ENCODE results near the gene PHF20.
A peak's percentile ranks its signal among the peaks of the same experiment; 100 is the strongest.

PHF20 gene

DNA sequence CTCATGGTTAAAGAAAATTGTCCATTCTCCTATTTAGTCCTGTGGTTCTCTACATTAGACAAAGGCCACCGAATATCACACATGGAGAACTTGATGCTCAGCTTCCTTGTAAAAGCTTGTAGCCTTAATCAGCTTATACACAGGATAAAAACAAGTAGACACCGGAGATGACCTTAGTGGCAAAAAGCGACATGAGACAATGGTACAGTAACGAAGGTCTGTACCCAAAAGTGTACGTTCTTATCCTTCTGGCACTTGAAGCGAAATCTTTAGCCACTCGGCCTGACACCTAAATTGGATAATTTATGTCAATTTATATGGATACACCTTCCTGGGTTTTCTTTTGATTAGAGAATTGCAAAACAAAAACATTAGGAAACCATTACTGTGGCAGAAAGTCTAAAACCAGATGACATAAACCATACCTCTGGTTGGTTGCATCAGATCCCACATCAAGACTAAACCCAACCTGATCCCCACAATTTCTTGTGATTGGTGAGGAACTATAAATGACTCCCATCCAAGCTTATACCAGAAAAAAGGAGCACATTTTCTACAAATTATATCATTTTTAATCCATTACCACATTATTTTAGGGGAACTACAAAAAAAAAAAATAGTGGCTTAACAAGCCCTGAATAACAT lies 35.9 kb upstream of the PHF20 start:
- H3K4me3 ChIP-seq (ENCODE audit: low read depth, low read length) = no peak overlapping the region
- TF ChIP-seq, protein P1, sequence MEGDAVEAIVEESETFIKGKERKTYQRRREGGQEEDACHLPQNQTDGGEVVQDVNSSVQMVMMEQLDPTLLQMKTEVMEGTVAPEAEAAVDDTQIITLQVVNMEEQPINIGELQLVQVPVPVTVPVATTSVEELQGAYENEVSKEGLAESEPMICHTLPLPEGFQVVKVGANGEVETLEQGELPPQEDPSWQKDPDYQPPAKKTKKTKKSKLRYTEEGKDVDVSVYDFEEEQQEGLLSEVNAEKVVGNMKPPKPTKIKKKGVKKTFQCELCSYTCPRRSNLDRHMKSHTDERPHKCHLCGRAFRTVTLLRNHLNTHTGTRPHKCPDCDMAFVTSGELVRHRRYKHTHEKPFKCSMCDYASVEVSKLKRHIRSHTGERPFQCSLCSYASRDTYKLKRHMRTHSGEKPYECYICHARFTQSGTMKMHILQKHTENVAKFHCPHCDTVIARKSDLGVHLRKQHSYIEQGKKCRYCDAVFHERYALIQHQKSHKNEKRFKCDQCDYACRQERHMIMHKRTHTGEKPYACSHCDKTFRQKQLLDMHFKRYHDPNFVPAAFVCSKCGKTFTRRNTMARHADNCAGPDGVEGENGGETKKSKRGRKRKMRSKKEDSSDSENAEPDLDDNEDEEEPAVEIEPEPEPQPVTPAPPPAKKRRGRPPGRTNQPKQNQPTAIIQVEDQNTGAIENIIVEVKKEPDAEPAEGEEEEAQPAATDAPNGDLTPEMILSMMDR (IDR thresholded peaks at IDR 0.05; ENCODE audit: borderline replicate concordance, insufficient read depth, low read depth, low read length) = no peak

DNA sequence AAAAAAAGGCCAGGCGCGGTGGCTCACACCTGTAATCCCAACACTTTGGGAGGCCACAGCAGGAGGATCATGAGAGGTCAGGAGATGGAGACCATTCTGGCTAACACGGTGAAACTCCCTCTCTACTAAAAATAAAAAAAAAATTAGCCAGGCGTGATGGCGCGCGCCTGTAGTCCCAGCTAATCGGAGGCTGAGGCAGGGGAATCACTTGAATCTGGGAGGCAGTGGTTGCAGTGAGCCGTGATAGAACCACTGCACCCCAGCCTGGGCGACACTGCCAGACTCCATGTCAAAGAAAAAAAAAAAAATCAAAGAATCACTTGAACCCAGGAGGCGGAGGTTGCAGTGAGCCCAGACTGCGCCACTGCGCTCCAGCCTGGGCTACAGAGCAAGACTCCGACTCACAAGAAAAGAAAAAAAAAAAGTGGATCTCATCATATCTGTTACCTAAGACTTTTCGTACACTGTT lies 33.9 kb upstream of the PHF20 start:
- TF ChIP-seq, protein P1 (IDR thresholded peaks at IDR 0.05; ENCODE audit: borderline replicate concordance, insufficient read depth, low read depth, low read length) = no peak

DNA sequence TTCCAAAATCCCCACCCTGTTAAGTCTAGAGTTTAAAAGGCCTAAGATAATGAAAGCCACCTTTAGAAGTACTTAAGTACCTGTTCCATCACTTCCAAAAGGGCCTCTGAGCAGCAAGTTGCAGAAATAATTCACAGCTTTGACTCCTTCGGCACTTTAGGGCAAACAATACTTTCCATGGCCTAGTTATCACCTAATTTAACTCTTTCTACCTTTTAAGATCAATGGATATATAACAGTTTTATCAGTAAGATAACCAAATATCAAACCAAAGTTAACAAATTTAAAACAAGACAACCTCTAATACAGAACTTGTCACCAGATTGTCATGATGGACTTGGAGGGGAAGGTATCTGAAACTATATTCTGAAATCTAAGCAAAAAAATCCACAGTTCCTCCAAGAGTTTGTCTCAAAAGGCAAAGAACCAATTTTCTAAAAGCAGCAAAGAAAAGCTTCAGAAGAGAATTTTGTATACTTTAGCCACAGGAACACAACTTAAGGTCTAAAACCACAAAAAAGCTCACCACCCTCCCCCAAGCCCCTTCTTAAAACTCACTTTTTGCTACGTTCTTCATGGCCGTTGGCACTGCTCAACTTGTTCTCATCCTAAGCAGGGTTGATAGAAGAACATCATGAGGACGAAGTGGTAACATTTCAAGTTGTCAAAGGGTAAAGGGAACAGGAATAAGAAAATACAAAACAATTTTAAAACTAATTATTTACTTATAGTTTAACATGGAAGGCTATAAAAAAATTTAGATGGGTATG lies 33.2 kb upstream of the PHF20 start:
- no peak overlapping the region for H3K4me3 ChIP-seq (ENCODE audit: low read depth, low read length)
- TF ChIP-seq, protein P1 (IDR thresholded peaks at IDR 0.05; ENCODE audit: borderline replicate concordance, insufficient read depth, low read depth, low read length) = no peak

More for the DNA sequence above, 33.9 kb upstream of the PHF20 start:
- no peak overlapping the region for H3K4me3 ChIP-seq (ENCODE audit: low read depth, low read length)

DNA sequence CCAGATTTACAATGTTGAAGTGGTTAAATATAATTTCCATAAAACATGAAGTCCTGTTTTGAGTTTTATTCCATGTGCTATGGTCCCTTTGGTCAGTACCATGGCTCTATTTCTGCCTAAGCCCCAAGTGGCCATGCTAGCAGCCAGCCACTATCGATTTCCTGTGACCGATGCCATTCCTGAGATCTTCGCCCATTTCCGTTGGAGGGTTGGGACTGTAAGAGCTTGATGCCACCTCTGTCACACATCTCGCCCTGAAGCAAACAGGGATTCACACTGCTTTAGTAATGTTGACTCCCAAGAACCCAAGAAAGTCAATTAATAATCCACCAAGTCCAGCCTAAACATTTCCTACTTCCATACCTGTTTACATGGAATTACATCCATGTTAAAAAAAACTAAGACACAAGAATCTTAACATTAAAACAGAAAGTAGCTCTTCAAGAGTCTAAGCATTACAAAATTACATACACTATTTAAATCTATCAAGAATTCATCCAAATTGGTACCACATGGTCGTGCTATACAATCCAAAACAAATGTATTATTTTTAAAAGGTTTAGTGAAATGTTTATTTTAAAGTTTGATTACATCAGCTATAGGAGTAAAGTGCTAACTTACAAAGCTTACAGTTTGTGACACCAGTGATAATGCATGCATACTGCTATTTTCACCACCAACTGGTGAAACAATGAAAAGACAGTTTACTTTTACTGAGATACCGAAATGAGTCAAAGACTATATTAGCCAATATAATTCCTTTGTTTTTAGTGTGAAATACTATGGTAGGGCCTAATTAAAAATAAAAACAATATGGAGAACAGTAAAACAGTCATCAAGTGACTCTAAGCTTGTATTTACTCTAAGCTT lies 32.3 kb upstream of the PHF20 start:
- TF ChIP-seq, protein P1 (IDR thresholded peaks at IDR 0.05; ENCODE audit: borderline replicate concordance, insufficient read depth, low read depth, low read length) = no peak
- H3K4me3 ChIP-seq (ENCODE audit: low read depth, low read length) = no peak overlapping the region

DNA sequence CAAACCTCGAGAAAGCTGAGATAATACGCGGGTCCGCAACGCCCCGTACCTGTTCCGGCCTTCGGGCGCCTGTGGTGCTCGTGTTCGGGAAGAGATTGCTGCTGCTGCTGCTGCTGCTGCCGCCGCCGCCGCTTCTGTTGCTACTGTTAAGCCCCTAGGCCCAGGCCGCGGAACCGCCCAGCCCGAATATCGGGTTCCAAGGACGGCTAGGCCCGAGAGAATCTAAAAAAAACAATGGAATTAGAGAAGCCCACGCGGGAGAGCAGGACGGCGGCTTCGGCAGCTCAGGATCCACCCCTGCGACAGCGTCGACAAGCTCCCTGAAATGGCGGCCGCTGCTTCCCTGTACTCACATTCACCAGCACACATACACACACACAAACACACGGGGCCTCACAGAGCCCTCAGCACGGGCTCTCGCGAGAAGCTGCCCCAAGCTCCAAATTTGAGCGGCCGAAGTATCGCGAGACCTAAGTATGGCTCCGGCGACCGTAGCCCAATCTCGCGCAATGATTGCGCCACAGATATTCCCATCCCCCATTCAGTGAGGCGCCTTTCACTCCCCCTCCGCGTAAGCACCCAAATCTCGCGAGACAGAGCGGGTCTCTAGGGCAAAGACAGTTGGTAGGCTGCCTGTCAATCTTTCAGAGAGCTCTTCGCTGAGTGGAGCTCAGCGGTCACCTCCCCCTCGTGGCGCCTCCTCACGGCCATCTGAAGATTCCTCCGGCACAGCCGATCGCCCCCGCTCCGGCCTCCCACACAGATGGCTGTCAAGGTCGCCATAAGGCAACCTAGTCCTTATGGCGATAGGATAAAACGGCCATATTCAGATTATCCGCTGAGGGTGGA lies 29.7 kb upstream of the PHF20 start, which contains the start of gene RBM39:
RBM39 (minus strand) TSS at position 369 of the 849 bp plus-strand sequence. CDS start 1,386 bp downstream, outside the sequence.
- H3K4me3 ChIP-seq (ENCODE audit: low read depth, low read length) = peak within 1 kb of the TSS; percentile 55
- TF ChIP-seq, protein P1 (IDR thresholded peaks at IDR 0.05; ENCODE audit: borderline replicate concordance, insufficient read depth, low read depth, low read length) = 0 out of 2 replicates have a peak, but pooled peaks have one; percentile 16
